ENCODE measurements around the gene AGFG2.
"Not testable (repeated sequence)": the region's sequence is repeated elsewhere in the genome, so short reads cannot be mapped to it uniquely, and the experiment has no call there.

Gene AGFG2

DNA sequence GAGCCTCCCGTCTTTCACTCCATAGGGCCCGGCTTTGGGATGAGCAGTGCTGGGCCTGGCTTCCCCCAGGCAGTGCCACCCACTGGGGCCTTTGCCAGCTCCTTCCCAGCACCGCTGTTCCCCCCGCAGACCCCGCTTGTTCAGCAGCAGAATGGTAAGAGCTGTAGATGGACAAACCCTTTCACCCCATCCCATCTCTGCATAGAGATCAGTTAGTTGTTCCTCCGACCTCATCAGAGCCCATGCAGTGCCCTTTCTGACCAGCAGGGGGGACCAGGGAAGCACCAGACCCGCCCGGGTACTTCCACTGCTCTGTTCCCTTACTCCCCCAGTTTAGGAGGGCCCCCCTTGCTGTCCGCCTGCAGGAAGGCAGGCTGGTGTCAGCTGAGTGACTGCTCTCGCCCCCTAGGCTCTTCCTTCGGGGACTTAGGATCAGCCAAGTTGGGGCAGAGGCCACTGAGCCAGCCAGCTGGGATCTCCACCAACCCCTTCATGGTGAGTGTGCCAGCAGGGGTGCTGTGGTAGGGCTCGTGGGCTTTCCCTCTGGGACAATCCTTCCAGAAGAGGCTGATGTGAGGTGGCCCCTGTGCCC, 24.9 kb downstream of the AGFG2 start:
- Histone ChIP-seq H3K27ac (no peak overlapping the region), H3K36me3 (replicated peaks) (no peaks in the 10 kb centered on the region), H3K4me3 (ENCODE audit: low read depth, low read length) (no peak overlapping the region), H3K27me3 (replicated peaks) (no peaks in the 10 kb centered on the region)
- in situ Hi-C loops (cut with HindIII; ENCODE audit: low pct_ligation_motif_present, low sequenced_read_pairs), result no loop called here
- peak; percentile 67 for DNase-seq
- TF ChIP-seq, protein P1, sequence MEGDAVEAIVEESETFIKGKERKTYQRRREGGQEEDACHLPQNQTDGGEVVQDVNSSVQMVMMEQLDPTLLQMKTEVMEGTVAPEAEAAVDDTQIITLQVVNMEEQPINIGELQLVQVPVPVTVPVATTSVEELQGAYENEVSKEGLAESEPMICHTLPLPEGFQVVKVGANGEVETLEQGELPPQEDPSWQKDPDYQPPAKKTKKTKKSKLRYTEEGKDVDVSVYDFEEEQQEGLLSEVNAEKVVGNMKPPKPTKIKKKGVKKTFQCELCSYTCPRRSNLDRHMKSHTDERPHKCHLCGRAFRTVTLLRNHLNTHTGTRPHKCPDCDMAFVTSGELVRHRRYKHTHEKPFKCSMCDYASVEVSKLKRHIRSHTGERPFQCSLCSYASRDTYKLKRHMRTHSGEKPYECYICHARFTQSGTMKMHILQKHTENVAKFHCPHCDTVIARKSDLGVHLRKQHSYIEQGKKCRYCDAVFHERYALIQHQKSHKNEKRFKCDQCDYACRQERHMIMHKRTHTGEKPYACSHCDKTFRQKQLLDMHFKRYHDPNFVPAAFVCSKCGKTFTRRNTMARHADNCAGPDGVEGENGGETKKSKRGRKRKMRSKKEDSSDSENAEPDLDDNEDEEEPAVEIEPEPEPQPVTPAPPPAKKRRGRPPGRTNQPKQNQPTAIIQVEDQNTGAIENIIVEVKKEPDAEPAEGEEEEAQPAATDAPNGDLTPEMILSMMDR (IDR thresholded peaks at IDR 0.05; ENCODE audit: low read depth, low read length, missing control alignments), result peak; percentile 96

DNA sequence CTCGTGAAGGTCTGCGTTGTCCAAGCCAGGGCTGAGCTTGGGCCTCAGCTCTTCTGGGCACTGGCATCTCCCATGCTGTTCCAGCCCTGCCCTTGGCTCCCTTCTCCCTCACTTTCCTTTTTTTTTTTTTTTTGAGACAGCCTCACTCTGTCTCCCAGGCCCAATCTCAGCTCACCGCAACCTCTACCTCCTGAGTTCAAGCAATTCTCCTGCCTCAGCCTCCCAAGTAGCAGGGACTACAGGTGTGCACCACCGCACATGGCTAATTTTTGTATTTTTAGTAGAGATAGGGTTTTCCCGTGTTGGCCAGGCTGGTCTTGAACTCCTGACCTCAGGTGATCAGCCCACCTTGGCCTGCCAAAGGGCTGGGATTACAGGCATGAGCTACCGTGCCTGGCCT, 25.4 kb downstream of the AGFG2 start:
- DNase-seq; H3K27ac ChIP-seq; in situ Hi-C loops (cut with HindIII; ENCODE audit: low pct_ligation_motif_present, low sequenced_read_pairs); H3K27me3 ChIP-seq (replicated peaks); H3K36me3 ChIP-seq (replicated peaks); H3K4me3 ChIP-seq (ENCODE audit: low read depth, low read length): not testable (repeated sequence)

DNA sequence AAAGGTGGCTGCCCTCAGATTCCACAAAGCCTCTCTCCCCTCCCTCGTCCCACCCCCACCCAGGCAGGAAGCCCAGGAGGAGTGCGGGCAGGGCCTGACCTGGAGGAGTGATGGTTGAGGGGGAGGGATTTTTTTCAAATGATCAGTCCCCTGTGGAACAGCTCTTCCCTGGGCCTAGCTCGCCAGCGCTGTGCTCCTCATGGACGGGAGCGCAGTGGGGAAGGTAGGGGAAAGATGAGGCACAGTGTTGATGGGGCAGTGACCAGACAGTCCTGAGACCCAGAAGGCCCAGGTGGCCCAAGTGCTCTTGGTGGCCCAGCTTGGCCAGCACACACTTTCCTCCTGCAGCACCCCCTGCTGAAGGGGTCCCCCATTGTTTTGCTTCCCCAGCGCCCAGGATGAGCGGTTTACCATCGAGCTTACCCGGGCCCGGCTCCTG, 26.1 kb downstream of the AGFG2 start:
- Histone ChIP-seq H3K4me3 (ENCODE audit: low read depth, low read length) (no peak overlapping the region), H3K36me3 (replicated peaks) (no peaks in the 10 kb centered on the region), H3K27me3 (replicated peaks) (no peaks in the 10 kb centered on the region), H3K27ac (no peak overlapping the region)
- in situ Hi-C loops (cut with HindIII; ENCODE audit: low pct_ligation_motif_present, low sequenced_read_pairs), result no loop called here
- no peak for DNase-seq
- TF ChIP-seq, protein P1 (IDR thresholded peaks at IDR 0.05; ENCODE audit: low read depth, low read length, missing control alignments), result no peak

DNA sequence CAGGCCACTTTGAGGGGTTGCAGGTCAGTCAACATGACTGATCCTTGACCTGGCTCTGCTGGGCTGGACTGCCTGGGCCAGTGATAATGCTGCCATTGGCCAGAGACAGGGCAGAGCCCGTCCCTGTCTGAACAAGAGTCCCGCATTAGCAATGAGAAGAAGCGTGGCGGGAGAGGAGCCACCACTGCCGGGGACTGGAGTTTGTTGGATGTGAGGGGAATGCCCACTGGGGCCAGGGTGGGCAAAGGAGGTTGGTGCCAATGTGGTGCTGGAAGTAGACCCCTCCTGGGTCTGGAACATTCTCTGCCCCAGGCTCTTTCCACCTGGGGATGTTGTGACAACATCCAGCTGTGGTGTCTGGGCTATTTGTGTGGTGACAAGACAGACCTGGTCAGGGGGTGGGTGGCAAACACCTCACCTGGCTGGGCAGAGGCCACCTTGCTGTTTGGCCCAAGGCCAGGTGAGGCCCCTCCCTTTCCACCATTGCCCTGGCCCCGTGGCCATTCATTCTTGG, 27.1 kb downstream of the AGFG2 start:
- no peaks in the 10 kb centered on the region for H3K36me3 ChIP-seq (replicated peaks)
- DNase-seq, result no peak
- TF ChIP-seq, protein P1 (IDR thresholded peaks at IDR 0.05; ENCODE audit: low read depth, low read length, missing control alignments), result no peak

DNA sequence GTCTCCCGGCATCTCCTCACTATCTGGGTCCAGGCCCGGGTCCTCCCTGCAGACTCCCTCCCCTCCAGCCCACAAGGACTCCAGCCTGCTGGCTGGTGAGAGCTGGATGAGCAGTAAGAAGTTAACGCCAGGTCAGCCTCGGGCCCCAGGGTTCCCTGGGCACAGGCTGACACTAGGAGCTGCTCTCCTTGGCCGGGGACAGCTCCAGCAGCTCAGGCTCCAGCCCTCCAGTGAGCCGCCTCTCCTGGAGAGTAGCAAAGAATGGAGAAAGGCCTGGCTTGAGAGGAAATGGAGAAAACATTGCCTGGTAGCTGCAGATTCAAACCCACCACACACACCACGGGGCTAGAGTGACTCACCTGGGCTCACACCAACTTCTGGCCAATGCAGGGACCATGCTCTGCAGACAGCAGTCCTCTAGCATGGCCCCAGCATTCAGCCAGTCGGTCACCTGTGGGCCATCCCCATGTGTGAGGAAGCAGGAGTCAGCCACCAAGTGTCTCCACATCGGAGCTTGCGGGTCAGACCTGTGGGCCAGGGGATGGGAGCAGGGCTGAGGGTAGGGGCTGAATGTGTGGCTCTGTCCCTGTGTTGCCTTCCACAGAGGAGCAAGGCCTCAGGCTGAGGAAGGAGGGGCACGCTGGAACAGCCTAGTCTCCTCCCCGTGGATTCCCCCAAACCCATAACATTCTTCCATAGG, 28.2 kb downstream of the AGFG2 start:
- DNase-seq, result no peak
- TF ChIP-seq, protein P1 (IDR thresholded peaks at IDR 0.05; ENCODE audit: low read depth, low read length, missing control alignments), result no peak
- in situ Hi-C loops (cut with HindIII; ENCODE audit: low pct_ligation_motif_present, low sequenced_read_pairs), result no loop called here
- no peaks in the 10 kb centered on the region for H3K27me3 ChIP-seq (replicated peaks)
- no peak overlapping the region for H3K4me3 ChIP-seq (ENCODE audit: low read depth, low read length)
- H3K36me3 ChIP-seq (replicated peaks), result no peaks in the 10 kb centered on the region
- H3K27ac ChIP-seq, result no peak overlapping the region

More for the DNA sequence above, 27.1 kb downstream of the AGFG2 start:
- Histone ChIP-seq H3K27me3 (replicated peaks) (no peaks in the 10 kb centered on the region), H3K4me3 (ENCODE audit: low read depth, low read length) (no peak overlapping the region), H3K27ac (no peak overlapping the region)
- in situ Hi-C loops (cut with HindIII; ENCODE audit: low pct_ligation_motif_present, low sequenced_read_pairs), result no loop called here

DNA sequence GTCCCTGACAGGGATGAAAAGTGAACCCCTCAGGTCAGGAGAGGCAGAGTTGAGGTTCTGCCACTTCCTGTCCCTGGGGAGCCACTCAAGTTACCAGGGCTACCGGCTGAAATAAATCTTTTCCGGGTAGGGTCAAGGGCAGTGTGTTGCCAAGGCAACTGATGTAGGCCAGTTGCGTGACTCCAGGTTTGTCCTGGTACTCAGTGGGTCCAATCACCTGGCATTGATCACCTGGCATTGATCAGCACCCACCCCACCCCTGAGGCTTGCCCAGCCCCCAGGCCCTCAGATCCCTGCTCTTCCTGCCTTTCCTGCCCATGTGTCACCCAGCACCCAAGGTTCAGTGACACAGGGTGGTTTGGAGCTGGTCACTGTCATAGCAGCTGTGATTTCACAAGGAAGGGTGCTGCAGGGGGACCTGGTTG, 28.8 kb downstream of the AGFG2 start:
- in situ Hi-C loops (cut with HindIII; ENCODE audit: low pct_ligation_motif_present, low sequenced_read_pairs), result no loop called here
- DNase-seq, result no peak
- no peak overlapping the region for H3K4me3 ChIP-seq (ENCODE audit: low read depth, low read length)
- TF ChIP-seq, protein P1 (IDR thresholded peaks at IDR 0.05; ENCODE audit: low read depth, low read length, missing control alignments), result no peak
- H3K27ac ChIP-seq, result no peak overlapping the region
- H3K36me3 ChIP-seq (replicated peaks), result no peaks in the 10 kb centered on the region
- no peaks in the 10 kb centered on the region for H3K27me3 ChIP-seq (replicated peaks)

All from brain microvascular endothelial cell (primary cell).